Measurements from ENCODE around the gene TATDN2. TPM values are rescaled to one million over a fixed set of nuclear protein-coding genes. Genes with fewer than 3 reads are reported as not detected.

The TATDN2 gene
- total RNA-seq, 1 experiment from 2014 or later: 30.4 TPM

DNA sequence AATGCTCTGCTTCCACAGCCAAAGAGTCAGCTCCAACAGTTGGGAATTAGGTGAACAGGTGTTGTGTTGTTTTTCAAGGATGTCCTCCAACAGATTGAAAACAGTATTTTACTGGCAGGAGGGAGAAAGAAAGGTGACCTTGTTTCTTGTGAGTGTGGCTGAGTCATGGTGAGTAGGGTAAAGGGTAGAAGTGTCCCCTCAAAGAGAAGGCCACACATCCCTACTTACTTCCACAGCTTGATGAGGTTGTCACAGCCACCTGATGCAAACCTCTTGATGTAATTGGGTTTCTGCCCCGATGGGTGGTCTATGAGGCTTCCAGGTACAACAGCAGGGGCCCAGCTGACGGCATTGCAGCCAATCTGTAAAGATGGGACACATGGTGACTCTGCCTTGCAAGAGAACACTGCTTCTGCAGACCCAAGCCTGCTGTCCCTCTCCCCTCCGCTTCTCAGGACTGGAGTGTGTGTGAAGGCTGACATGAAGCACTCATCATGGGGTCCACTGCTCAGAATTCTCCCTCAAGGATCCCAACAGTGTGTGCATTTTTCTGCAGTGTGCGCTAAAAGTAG, 57.2 kb downstream of the TATDN2 start:
- Histone ChIP-seq H3K27ac (ENCODE audit: low read length) (no peak overlapping the region), H3K4me1 (ENCODE audit: control insufficient read depth, insufficient read depth, low read length) (no peaks in the 10 kb centered on the region), H3K36me3 (ENCODE audit: control insufficient read depth, insufficient read depth, low read length) (no peaks in the 10 kb centered on the region; the same call in 1 of the 2 replicates), H3K9me3 (ENCODE audit: control insufficient read depth, insufficient read depth, low read depth, low read length) (no peaks in the 10 kb centered on the region), H3K4me3 (ENCODE audit: low read depth in 2 of 2, low read length in 2 of 2) (no peak overlapping the region), H3K27me3 (ENCODE audit: control insufficient read depth, insufficient read depth, low read length) (no peaks in the 10 kb centered on the region)
- intact Hi-C loops (cut with micrococcal nuclease; ENCODE audit: unreplicated experiment): no loop called here
- TF ChIP-seq, protein P1, sequence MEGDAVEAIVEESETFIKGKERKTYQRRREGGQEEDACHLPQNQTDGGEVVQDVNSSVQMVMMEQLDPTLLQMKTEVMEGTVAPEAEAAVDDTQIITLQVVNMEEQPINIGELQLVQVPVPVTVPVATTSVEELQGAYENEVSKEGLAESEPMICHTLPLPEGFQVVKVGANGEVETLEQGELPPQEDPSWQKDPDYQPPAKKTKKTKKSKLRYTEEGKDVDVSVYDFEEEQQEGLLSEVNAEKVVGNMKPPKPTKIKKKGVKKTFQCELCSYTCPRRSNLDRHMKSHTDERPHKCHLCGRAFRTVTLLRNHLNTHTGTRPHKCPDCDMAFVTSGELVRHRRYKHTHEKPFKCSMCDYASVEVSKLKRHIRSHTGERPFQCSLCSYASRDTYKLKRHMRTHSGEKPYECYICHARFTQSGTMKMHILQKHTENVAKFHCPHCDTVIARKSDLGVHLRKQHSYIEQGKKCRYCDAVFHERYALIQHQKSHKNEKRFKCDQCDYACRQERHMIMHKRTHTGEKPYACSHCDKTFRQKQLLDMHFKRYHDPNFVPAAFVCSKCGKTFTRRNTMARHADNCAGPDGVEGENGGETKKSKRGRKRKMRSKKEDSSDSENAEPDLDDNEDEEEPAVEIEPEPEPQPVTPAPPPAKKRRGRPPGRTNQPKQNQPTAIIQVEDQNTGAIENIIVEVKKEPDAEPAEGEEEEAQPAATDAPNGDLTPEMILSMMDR (IDR thresholded peaks at IDR 0.05): no peak
- TF ChIP-seq REST (IDR thresholded peaks at IDR 0.05; ENCODE audit: insufficient read depth in 1 of 2, low read depth in 2 of 2, low read length in 1 of 2) (no peak), SIN3A (IDR thresholded peaks at IDR 0.05; ENCODE audit: borderline replicate concordance, insufficient read depth, low read depth, low read length) (no peak), POLR2AphosphoS5 (IDR thresholded peaks at IDR 0.05; ENCODE audit: low read depth, low read length) (no peak), TCF7L2 (IDR thresholded peaks at IDR 0.05; ENCODE audit: low read depth, low read length) (no peak)
- in situ Hi-C loops (cut with HindIII; ENCODE audit: low pct_unique_long_range_greater_than_20kb, low sequenced_read_pairs): no loop called here
- ChIA-PET POLR2A (no interaction called here), CTCF (no interaction called here)
- no TSS peak for BruUV-seq (replicated peaks)
- DNase-seq (ENCODE audit: low read depth, low spot score) (no peak), ATAC-seq (no peak)

- Histone ChIP-seq H3K36me3 (ENCODE audit: control insufficient read depth, insufficient read depth, low read length) (no peaks in the 10 kb centered on the region; the same call in 1 of the 2 replicates), H3K27me3 (ENCODE audit: control insufficient read depth, insufficient read depth, low read length) (no peaks in the 10 kb centered on the region), H3K4me1 (ENCODE audit: control insufficient read depth, insufficient read depth, low read length) (no peaks in the 10 kb centered on the region), H3K27ac (ENCODE audit: low read length) (no peak overlapping the region), H3K9me3 (ENCODE audit: control insufficient read depth, insufficient read depth, low read depth, low read length) (no peaks in the 10 kb centered on the region), H3K4me3 (ENCODE audit: low read depth in 2 of 2, low read length in 2 of 2) (no peak overlapping the region)
- no peak for DNase-seq (ENCODE audit: low read depth, low spot score)
- in situ Hi-C loops (cut with HindIII; ENCODE audit: low pct_unique_long_range_greater_than_20kb, low sequenced_read_pairs) (no loop called here), intact Hi-C loops (cut with micrococcal nuclease; ENCODE audit: unreplicated experiment) (no loop called here)
- TF ChIP-seq POLR2AphosphoS5 (IDR thresholded peaks at IDR 0.05; ENCODE audit: low read depth, low read length): no peak
- no peak for TF ChIP-seq REST (IDR thresholded peaks at IDR 0.05; ENCODE audit: insufficient read depth in 1 of 2, low read depth in 2 of 2, low read length in 1 of 2)
- TF ChIP-seq TCF7L2 (IDR thresholded peaks at IDR 0.05; ENCODE audit: low read depth, low read length): no peak
- TF ChIP-seq, protein P1 (IDR thresholded peaks at IDR 0.05): no peak
- no peak for TF ChIP-seq SIN3A (IDR thresholded peaks at IDR 0.05; ENCODE audit: borderline replicate concordance, insufficient read depth, low read depth, low read length)
- ATAC-seq: no peak
- POLR2A ChIA-PET: no interaction called here
- no TSS peak for BruUV-seq (replicated peaks)
- CTCF ChIA-PET: no interaction called here
These were observed 57.9 kb downstream of the TATDN2 start for GRCh38 chr3:10306156-10306555.
